IMR-90 (cell line): Measurements from ENCODE around the gene MRTFB. TPM values are rescaled to one million over a fixed set of nuclear protein-coding genes. Genes with fewer than 3 reads are reported as not detected.

ENCODE experiments used
- ATAC-seq: fragments of 200-7000 bp; cut with Tn5 transposase; 2 replicates; pipeline ENCODE4 v1.9.1; 2020; ENCODE audit warnings: low read depth, mild to moderate bottlenecking, moderate library complexity
- BruUV-seq: library from RNA; stranded (reverse); fragments of 400-500 nt; replicated peaks from 2 replicates; lab custom pipeline; 2021; lab: Mats Ljungman, UMichigan
- CTCF ChIA-PET: fragments of 300-600 bp; formaldehyde crosslinking; extraction: SDS; loops from one replicate; lab custom pipeline; 2021; ENCODE audit warnings: antibody characterized with exemption; lab: Yijun Ruan, JAX
- POLR2A ChIA-PET: fragments of 300-600 bp; sonication (Branson Sonifier 250); formaldehyde crosslinking; loops from one replicate; lab custom pipeline; 2022; ENCODE audit warnings: antibody characterized with exemption; ENCODE audit not compliant: unreplicated experiment; lab: Charles Lee
- DNase-seq: peaks from one replicate; pipeline ENCODE4 v3.0.0; 2013
- H2AFZ ChIP-seq: replicated peaks from 2 replicates; pipeline ENCODE3; 2013; ENCODE audit warnings: low read length, mild to moderate bottlenecking; ENCODE audit not compliant: poor library complexity
- H2AK5ac ChIP-seq: 2 replicates; pipeline ENCODE4 v1.6.1; 2013; ENCODE audit warnings: low read depth, low read length, inconsistent platforms
- H2AK9ac ChIP-seq: replicated peaks from 2 replicates; pipeline ENCODE3; 2013; ENCODE audit warnings: mild to moderate bottlenecking, low read depth, low read length, moderate library complexity; ENCODE audit not compliant: poor library complexity
- H2BK120ac ChIP-seq: 2 replicates; pipeline ENCODE4 v1.6.1; 2013; ENCODE audit warnings: low read depth, low read length, inconsistent platforms
- H2BK15ac ChIP-seq: 3 replicates; pipeline ENCODE4 v1.6.1; 2013; ENCODE audit warnings: low read depth, low read length, inconsistent platforms
- H2BK20ac ChIP-seq: 2 replicates; pipeline ENCODE4 v1.6.1; 2013; ENCODE audit warnings: low read depth, mild to moderate bottlenecking, inconsistent platforms, low read length, moderate library complexity
- H2BK5ac ChIP-seq: 2 replicates; pipeline ENCODE4 v1.6.1; 2013; ENCODE audit warnings: mild to moderate bottlenecking, low read depth, low read length, inconsistent platforms; ENCODE audit not compliant: poor library complexity, severe bottlenecking
- H3K14ac ChIP-seq: replicated peaks from 2 replicates; pipeline ENCODE4 v1.6.1; 2013; ENCODE audit warnings: low read depth, low read length, inconsistent platforms
- H3K18ac ChIP-seq: 2 replicates; pipeline ENCODE4 v1.6.1; 2013; ENCODE audit warnings: low read depth, low read length, control low read depth
- H3K23ac ChIP-seq: 2 replicates; pipeline ENCODE4 v1.6.1; 2013; ENCODE audit warnings: low read depth, low read length, inconsistent platforms
- H3K27ac ChIP-seq: 2 replicates; pipeline ENCODE4 v1.5.1; 2013; ENCODE audit warnings: mild to moderate bottlenecking, control low read depth, low read length; ENCODE audit not compliant: insufficient read depth
- H3K27me3 ChIP-seq: 2 replicates; pipeline ENCODE4 v1.6.1; 2013; ENCODE audit warnings: low read length; ENCODE audit not compliant: control insufficient read depth, insufficient read depth
- H3K36me3 ChIP-seq: 2 replicates; pipeline ENCODE4 v1.6.1; 2013; ENCODE audit warnings: low read length, mixed read lengths; ENCODE audit not compliant: control insufficient read depth, insufficient read depth
- H3K4ac ChIP-seq: 2 replicates; pipeline ENCODE4 v1.6.1; 2013; ENCODE audit warnings: low read depth, low read length, inconsistent platforms
- H3K4me1 ChIP-seq: 2 replicates; pipeline ENCODE4 v1.6.1; 2013; ENCODE audit warnings: low read length, mixed read lengths; ENCODE audit not compliant: control insufficient read depth, insufficient read depth
- H3K4me2 ChIP-seq: 2 replicates; pipeline ENCODE4 v1.6.1; 2013; ENCODE audit warnings: low read depth, mild to moderate bottlenecking, control low read depth, low read length, moderate library complexity
- H3K4me3 ChIP-seq: 2 replicates; pipeline ENCODE4 v1.5.1; 2013; ENCODE audit warnings: low read depth, mild to moderate bottlenecking, control low read depth, low read length, moderate library complexity; ENCODE audit not compliant: insufficient read depth
- H3K56ac ChIP-seq: 2 replicates; pipeline ENCODE4 v1.6.1; 2013; ENCODE audit warnings: low read length, inconsistent platforms; ENCODE audit not compliant: insufficient read depth; ENCODE audit errors: extremely low read depth
- H3K79me1 ChIP-seq, 2 experiments: 2 replicates each; pipeline ENCODE4 v1.6.1; 2013; ENCODE audit warnings: low read length in 2 of 2, inconsistent platforms in 1 of 2, low read depth in 1 of 2
- H3K9ac ChIP-seq: 2 replicates; pipeline ENCODE4 v1.6.1; 2013; ENCODE audit warnings: low read depth, low read length, control low read depth
- H3K9me1 ChIP-seq: 2 replicates; pipeline ENCODE4 v1.6.1; 2013; ENCODE audit warnings: low read length, inconsistent platforms; ENCODE audit not compliant: insufficient read depth
- H3K9me3 ChIP-seq: 2 replicates; pipeline ENCODE4 v1.6.1; 2013; ENCODE audit warnings: low read length; ENCODE audit not compliant: control insufficient read depth, insufficient read depth
- H4K20me1 ChIP-seq: 2 replicates; pipeline ENCODE4 v1.6.1; 2013; ENCODE audit warnings: low read length, inconsistent platforms; ENCODE audit not compliant: insufficient read depth
- H4K5ac ChIP-seq: 2 replicates; pipeline ENCODE4 v1.6.1; 2013; ENCODE audit warnings: mild to moderate bottlenecking, low read depth, low read length, control low read depth
- H4K8ac ChIP-seq, 2 experiments: 2 replicates each; pipeline ENCODE4 v1.6.1; 2013; ENCODE audit warnings: low read depth in 2 of 2, low read length in 2 of 2, control low read depth in 1 of 2, inconsistent platforms in 1 of 2
- H4K91ac ChIP-seq: 2 replicates; pipeline ENCODE4 v1.6.1; 2013; ENCODE audit warnings: low read depth, low read length, inconsistent platforms; ENCODE audit not compliant: insufficient read depth
- BHLHE40 ChIP-seq: fragments of 150-350 bp; IDR thresholded peaks from 2 replicates; pipeline ENCODE4 v1.6.1; 2016; ENCODE audit warnings: mild to moderate bottlenecking, low read depth, low read length
- CEBPB ChIP-seq: IDR thresholded peaks from 2 replicates; pipeline ENCODE4 v1.6.1; 2012; ENCODE audit warnings: low read depth, low read length, improper control_type of control experiment
- CHD1 ChIP-seq: IDR thresholded peaks from 2 replicates; pipeline ENCODE4 v1.6.1; 2012; ENCODE audit warnings: low read depth, low read length, improper control_type of control experiment
- CTCF ChIP-seq: conservative IDR thresholded peaks from 2 replicates; pipeline ENCODE4 v1.5.1; 2012; ENCODE audit warnings: mild to moderate bottlenecking, low read depth, low read length, improper control_type of control experiment
- ELK1 ChIP-seq: fragments of 150-350 bp; IDR thresholded peaks from 2 replicates; pipeline ENCODE4 v1.6.1; 2016; ENCODE audit warnings: low read depth, mild to moderate bottlenecking, low read length, moderate library complexity, borderline replicate concordance
- FOS ChIP-seq: fragments of 150-350 bp; IDR thresholded peaks from 2 replicates; pipeline ENCODE4 v1.6.1; 2016; ENCODE audit warnings: low read depth, low read length
- MAFK ChIP-seq: IDR thresholded peaks from 2 replicates; pipeline ENCODE4 v1.6.1; 2012; ENCODE audit warnings: low read depth, low read length, improper control_type of control experiment
- MAZ ChIP-seq: IDR thresholded peaks from 2 replicates; pipeline ENCODE4 v1.6.1; 2012; ENCODE audit warnings: low read depth, mild to moderate bottlenecking, low read length, improper control_type of control experiment, moderate library complexity, borderline replicate concordance
- MXI1 ChIP-seq: IDR thresholded peaks from 2 replicates; pipeline ENCODE4 v1.6.1; 2012; ENCODE audit warnings: low read depth, mild to moderate bottlenecking, low read length, moderate library complexity, borderline replicate concordance
- NFE2L2 ChIP-seq: fragments of 150-350 bp; IDR thresholded peaks from 2 replicates; pipeline ENCODE4 v1.6.1; 2016; ENCODE audit warnings: low read depth, mild to moderate bottlenecking, low read length
- POLR2A ChIP-seq: IDR thresholded peaks from 2 replicates; pipeline ENCODE4 v1.6.1; 2012; ENCODE audit warnings: mild to moderate bottlenecking, low read depth, low read length
- RAD21 ChIP-seq: IDR thresholded peaks from 2 replicates; pipeline ENCODE4 v1.6.1; 2012; ENCODE audit warnings: low read length, improper control_type of control experiment
- RCOR1 ChIP-seq: IDR thresholded peaks from 2 replicates; pipeline ENCODE4 v1.6.1; 2012; ENCODE audit warnings: mild to moderate bottlenecking, low read length, improper control_type of control experiment; ENCODE audit not compliant: insufficient replicate concordance
- RFX5 ChIP-seq: IDR thresholded peaks from 2 replicates; pipeline ENCODE4 v1.8.0; 2012; ENCODE audit warnings: low read depth, mild to moderate bottlenecking, low read length, moderate library complexity
- SMC3 ChIP-seq: fragments of 150-350 bp; IDR thresholded peaks from 2 replicates; pipeline ENCODE4 v1.6.1; 2016; ENCODE audit warnings: low read depth, mild to moderate bottlenecking, antibody characterized with exemption, low read length, moderate library complexity
- USF2 ChIP-seq: fragments of 150-350 bp; IDR thresholded peaks from 2 replicates; pipeline ENCODE4 v1.6.1; 2017; ENCODE audit warnings: mild to moderate bottlenecking, antibody characterized with exemption, low read length, low read depth
- WGBS, 2 experiments: methylation state at CpG; one replicate each; pipeline versions ENCODE4 v1.1.5 to v1.1.7; 2013; ENCODE audit warnings: missing lambda C conversion rate in 2 of 2; ENCODE audit not compliant: insufficient read length in 1 of 2; ENCODE audit errors: extremely low coverage in 2 of 2; 5-methylcytosine and 5-hydroxymethylcytosine counted together
- dilution Hi-C: fragments of 300-500 bp; cut with HindIII; formaldehyde crosslinking; loops from one replicate; pipeline ENCODE4 v1.14.3; 2018; ENCODE audit warnings: low sequenced_read_pairs; ENCODE audit not compliant: unreplicated experiment
- in situ Hi-C: fragments of 300-500 bp; cut with MboI; formaldehyde crosslinking; loops from 3 replicates; pipeline ENCODE4 v1.14.3; 2019; ENCODE audit warnings: low sequenced_read_pairs, inconsistent platforms, mixed read lengths
- intact Hi-C: fragments of 100-400 bp; cut with micrococcal nuclease; formaldehyde crosslinking; loops from 2 replicates; pipeline ENCODE4 v1.10.0; 2022
- polyA plus RNA-seq, 3 experiments: library from polyadenylated mRNA; depleted of rRNA; stranded (reverse); fragments of >200 nt; gene quantifications; 2 replicates each; pipeline ENCODE4 v1.2.3, GENCODE V29; 2012; ENCODE audit warnings: low replicate concordance in 1 of 3
- total RNA-seq: library from RNA; depleted of rRNA; stranded (reverse); fragments of >200 nt; gene quantifications from 2 replicates; pipeline ENCODE4 v1.2.3, GENCODE V29; 2012

Gene MRTFB
- total and polyA plus RNA-seq, 2 of the 4 experiments (the other 2 are of a cell fraction), result 4.4 to 5.4 TPM

GRCh38 chr16:14248791-14249190 is 177.7 kb downstream of the MRTFB start:
- no peak overlapping the region for H4K5ac ChIP-seq
- H3K9ac ChIP-seq, result no peak overlapping the region
- H3K27me3 ChIP-seq, result no peaks in the 10 kb centered on the region
- H2AK9ac ChIP-seq, result no peak overlapping the region
- H3K36me3 ChIP-seq, result peaks cover 37% of the 10 kb centered on the region
- no peak overlapping the region for H3K23ac ChIP-seq
- TF ChIP-seq SMC3 (no peak), CTCF (no peak), RFX5 (no peak), MAZ (no peak), CHD1 (no peak), POLR2A (no peak), MAFK (no peak), ELK1 (no peak), USF2 (no peak), BHLHE40 (no peak), RCOR1 (no peak), MXI1 (no peak), CEBPB (no peak), RAD21 (no peak), NFE2L2 (no peak), FOS (no peak)
- H3K9me3 ChIP-seq, result no peaks in the 10 kb centered on the region
- no peak overlapping the region for H3K56ac ChIP-seq
- H3K27ac ChIP-seq, result no peak overlapping the region
- H2AK5ac ChIP-seq, result no peak overlapping the region
- H3K4ac ChIP-seq, result no peak overlapping the region
- H3K4me2 ChIP-seq, result no peak overlapping the region
- CTCF ChIA-PET, result interaction anchor here (1.3 kb wide), 1 partner anchor 10 kb away, joined by 4 read pairs; no protein-coding TSS in a partner anchor
- no peak overlapping the region for H2BK15ac ChIP-seq
- no CpG with 5 or more reads among the region's 5 CpGs for WGBS, 2 experiments
- no peak overlapping the region for H3K14ac ChIP-seq
- no peak overlapping the region for H4K8ac ChIP-seq
- no peaks in the 10 kb centered on the region for H3K79me1 ChIP-seq
- no peak overlapping the region for H2AFZ ChIP-seq
- H2BK120ac ChIP-seq, result no peak overlapping the region
- H4K91ac ChIP-seq, result no peak overlapping the region
- H3K4me3 ChIP-seq, result no peak overlapping the region
- H3K18ac ChIP-seq, result no peak overlapping the region
- H4K20me1 ChIP-seq, result no peaks in the 10 kb centered on the region
- BruUV-seq, result no TSS peak
- in situ Hi-C loops, result loop anchor here (10.0 kb wide), 1 partner anchor 324 kb away; the partner anchor contains the start of gene ERCC4
- POLR2A ChIA-PET, result no interaction called here
- H3K4me1 ChIP-seq, result no peaks in the 10 kb centered on the region
- H2BK20ac ChIP-seq, result no peak overlapping the region
- intact Hi-C loops, result loop anchor here (1.0 to 5.0 kb wide), 2 partner anchors 281 to 354 kb away; no protein-coding TSS in a partner anchor
- ATAC-seq (no peak), DNase-seq (no peak)
- no peaks in the 10 kb centered on the region; the same call in 1 of the 2 replicates for H3K9me1 ChIP-seq
- no peak overlapping the region for H2BK5ac ChIP-seq
- dilution Hi-C loops, result no loop called here
